Natural killer cell (primary cell): ENCODE measurements around the gene TCERG1L. TPM values are rescaled to one million over a fixed set of nuclear protein-coding genes. Genes with fewer than 3 reads are reported as not detected.

Experiments
- ATAC-seq, 3 donors: fragments of 150-1000 bp in 2 of 3; fragments of 200-7000 bp in 1 of 3; cut with Tn5 transposase; 1 replicate in 1 of 3; 2 replicates in 2 of 3; pipeline ENCODE4 v1.10.0; 2021; ENCODE audit warnings: mild to moderate bottlenecking in 2 of 3, moderate library complexity in 2 of 3
- DNase-seq, 2 donors: peaks; one replicate each; pipeline versions ENCODE4 v3.0.0 to v3.0.0-alpha.2; 2013 to 2021; ENCODE audit warnings: mixed read lengths in 1 of 2
- H3K27ac ChIP-seq: one replicate; pipeline ENCODE4 v1.5.1; 2013; ENCODE audit warnings: mild to moderate bottlenecking, low read length
- H3K27me3 ChIP-seq: one replicate; pipeline ENCODE4 v1.6.1; 2013; ENCODE audit warnings: low read length; ENCODE audit not compliant: control insufficient read depth, insufficient read depth
- H3K36me3 ChIP-seq: one replicate; pipeline ENCODE4 v1.6.1; 2013; ENCODE audit warnings: low read length; ENCODE audit not compliant: control insufficient read depth, insufficient read depth
- H3K4me1 ChIP-seq: one replicate; pipeline ENCODE4 v1.6.1; 2013; ENCODE audit warnings: low read length; ENCODE audit not compliant: control insufficient read depth, insufficient read depth
- H3K4me3 ChIP-seq: one replicate; pipeline ENCODE4 v1.5.1; 2013; ENCODE audit warnings: low read length
- H3K9me3 ChIP-seq: one replicate; pipeline ENCODE4 v1.6.1; 2013; ENCODE audit warnings: low read length; ENCODE audit not compliant: control insufficient read depth, insufficient read depth
- H3K27ac Mint-ChIP-seq, 2 donors: one replicate each; pipeline ENCODE4 v1.8.0; 2022; ENCODE audit warnings: mild to moderate bottlenecking in 2 of 2, mixed read lengths in 2 of 2, moderate library complexity in 1 of 2
- H3K27me3 Mint-ChIP-seq, 2 donors: one replicate each; pipeline ENCODE4 v1.8.0; 2022; ENCODE audit warnings: low read depth in 2 of 2, mixed read lengths in 2 of 2
- H3K36me3 Mint-ChIP-seq: one replicate; pipeline ENCODE4 v1.8.0; 2022; ENCODE audit warnings: mixed read lengths
- H3K4me1 Mint-ChIP-seq, 2 donors: one replicate each; pipeline ENCODE4 v1.8.0; 2022; ENCODE audit warnings: mixed read lengths in 2 of 2
- H3K4me3 Mint-ChIP-seq: one replicate; pipeline ENCODE4 v1.8.0; 2022; ENCODE audit warnings: mild to moderate bottlenecking, moderate library complexity, mixed read lengths
- H3K9me3 Mint-ChIP-seq, 2 donors: one replicate each; pipeline ENCODE4 v1.8.0; 2022; ENCODE audit warnings: mixed read lengths in 2 of 2
- WGBS: methylation state at CpG from one replicate; pipeline ENCODE4 v1.1.7; 2013; ENCODE audit warnings: missing lambda C conversion rate; ENCODE audit not compliant: insufficient coverage; 5-methylcytosine and 5-hydroxymethylcytosine counted together
- intact Hi-C: fragments of 100-400 bp; cut with micrococcal nuclease; formaldehyde crosslinking; loops from one replicate; pipeline ENCODE4 v1.14.2; 2022
- total RNA-seq, 4 donors: library from RNA; stranded (reverse); fragments of 120-200 nt in 1 of 4; gene quantifications; one replicate each; pipeline versions ENCODE4 v1.2.3 to v1.2.4, GENCODE V29; 2013 to 2022
- TF ChIP-seq, protein P1 (sequence below): fragments of 200-600 bp; IDR thresholded peaks from one replicate; pipeline ENCODE4 v1.8.0; 2022; ENCODE audit warnings: antibody characterized with exemption

The TCERG1L gene
- total RNA-seq, 3 donors from 2014 or later (not counting 1 experiment from before 2014, with no cell fraction given) = 0.48 TPM; not detected in 2

DNA sequence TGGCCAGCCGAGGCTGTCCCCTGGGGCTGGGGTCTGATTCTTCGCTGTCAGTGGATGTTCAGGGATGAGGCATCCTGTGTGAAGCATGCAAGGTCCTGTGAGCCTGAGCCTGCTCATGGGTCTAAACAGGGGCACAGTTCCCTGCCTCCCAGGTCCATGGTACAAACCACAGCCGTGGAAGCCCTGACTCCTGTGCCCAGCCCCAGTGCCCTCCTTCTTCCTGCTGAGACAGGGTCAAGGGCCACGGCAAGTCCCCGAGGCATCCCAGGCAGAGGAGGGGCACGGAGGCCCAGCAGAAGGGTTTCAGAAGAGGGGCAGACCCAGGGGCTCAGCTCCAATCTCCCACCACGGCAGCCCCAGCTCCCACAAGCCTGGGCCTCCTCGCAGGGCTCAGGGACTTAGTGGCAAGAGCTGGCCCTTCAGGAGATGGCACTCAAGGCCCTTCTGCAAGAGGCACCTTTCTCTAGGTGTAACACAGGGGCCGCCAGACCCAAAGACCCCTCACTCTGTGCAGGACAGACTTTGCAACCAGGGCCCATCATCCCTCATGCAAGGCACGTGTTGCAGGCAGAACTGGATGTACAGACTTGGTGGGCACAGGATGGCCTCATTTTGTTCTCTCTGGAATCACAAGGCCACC lies 248.8 kb downstream of the TCERG1L start:
- H3K4me1 ChIP-seq = no peaks in the 10 kb centered on the region
- H3K4me3 ChIP-seq = no peak overlapping the region
- no peak overlapping the region for H3K27ac ChIP-seq
- H3K4me1 Mint-ChIP-seq = no peaks in the 10 kb centered on the region
- 74% methylated on average over 10 of the region's 10 CpGs for WGBS
- H3K4me3 Mint-ChIP-seq = no peak overlapping the region
- H3K27ac Mint-ChIP-seq = no peak overlapping the region
- no peaks in the 10 kb centered on the region for H3K9me3 ChIP-seq
- H3K27me3 ChIP-seq = no peaks in the 10 kb centered on the region
- no peaks in the 10 kb centered on the region for H3K36me3 Mint-ChIP-seq
- no peaks in the 10 kb centered on the region for H3K9me3 Mint-ChIP-seq
- no peak for DNase-seq
- intact Hi-C loops = no loop called here
- no peaks in the 10 kb centered on the region for H3K36me3 ChIP-seq
- TF ChIP-seq, protein P1, sequence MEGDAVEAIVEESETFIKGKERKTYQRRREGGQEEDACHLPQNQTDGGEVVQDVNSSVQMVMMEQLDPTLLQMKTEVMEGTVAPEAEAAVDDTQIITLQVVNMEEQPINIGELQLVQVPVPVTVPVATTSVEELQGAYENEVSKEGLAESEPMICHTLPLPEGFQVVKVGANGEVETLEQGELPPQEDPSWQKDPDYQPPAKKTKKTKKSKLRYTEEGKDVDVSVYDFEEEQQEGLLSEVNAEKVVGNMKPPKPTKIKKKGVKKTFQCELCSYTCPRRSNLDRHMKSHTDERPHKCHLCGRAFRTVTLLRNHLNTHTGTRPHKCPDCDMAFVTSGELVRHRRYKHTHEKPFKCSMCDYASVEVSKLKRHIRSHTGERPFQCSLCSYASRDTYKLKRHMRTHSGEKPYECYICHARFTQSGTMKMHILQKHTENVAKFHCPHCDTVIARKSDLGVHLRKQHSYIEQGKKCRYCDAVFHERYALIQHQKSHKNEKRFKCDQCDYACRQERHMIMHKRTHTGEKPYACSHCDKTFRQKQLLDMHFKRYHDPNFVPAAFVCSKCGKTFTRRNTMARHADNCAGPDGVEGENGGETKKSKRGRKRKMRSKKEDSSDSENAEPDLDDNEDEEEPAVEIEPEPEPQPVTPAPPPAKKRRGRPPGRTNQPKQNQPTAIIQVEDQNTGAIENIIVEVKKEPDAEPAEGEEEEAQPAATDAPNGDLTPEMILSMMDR = no peak
- peaks cover 0 to 4% of the 10 kb centered on the region in 2 donors for H3K27me3 Mint-ChIP-seq
- ATAC-seq = no peak

DNA sequence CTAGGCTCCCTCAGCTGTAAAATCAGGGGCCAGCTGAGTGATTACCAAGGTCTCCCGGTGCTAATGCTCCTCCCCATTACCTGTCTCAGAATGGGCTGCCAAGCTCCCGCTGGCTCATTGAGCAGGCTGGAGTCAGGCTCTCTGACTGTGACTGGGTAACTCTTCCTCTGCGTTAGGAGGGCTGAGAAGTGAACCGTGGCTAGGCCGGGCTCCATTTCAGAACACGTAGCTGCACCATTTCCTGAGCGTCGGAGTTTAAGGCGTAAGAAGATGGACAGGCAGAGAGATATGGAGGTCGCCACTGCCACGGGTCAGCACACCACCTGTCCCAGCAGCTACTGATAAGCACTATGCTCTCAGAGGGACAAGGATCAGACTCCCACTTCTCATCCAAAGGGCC lies 250.3 kb downstream of the TCERG1L start:
- no peaks in the 10 kb centered on the region for H3K27me3 ChIP-seq
- intact Hi-C loops = no loop called here
- DNase-seq = no peak
- H3K27ac Mint-ChIP-seq = no peak overlapping the region
- no peak overlapping the region for H3K4me3 Mint-ChIP-seq
- peaks cover 0 to 4% of the 10 kb centered on the region in 2 donors for H3K27me3 Mint-ChIP-seq
- H3K36me3 ChIP-seq = no peaks in the 10 kb centered on the region
- no peak overlapping the region for H3K27ac ChIP-seq
- H3K4me1 ChIP-seq = no peaks in the 10 kb centered on the region
- no peak for ATAC-seq
- TF ChIP-seq, protein P1 = no peak
- no peaks in the 10 kb centered on the region for H3K9me3 Mint-ChIP-seq
- H3K4me1 Mint-ChIP-seq = no peaks in the 10 kb centered on the region
- H3K4me3 ChIP-seq = no peak overlapping the region
- no peaks in the 10 kb centered on the region for H3K9me3 ChIP-seq
- WGBS = 81% methylated on average over 11 of the region's 11 CpGs
- H3K36me3 Mint-ChIP-seq = no peaks in the 10 kb centered on the region

DNA sequence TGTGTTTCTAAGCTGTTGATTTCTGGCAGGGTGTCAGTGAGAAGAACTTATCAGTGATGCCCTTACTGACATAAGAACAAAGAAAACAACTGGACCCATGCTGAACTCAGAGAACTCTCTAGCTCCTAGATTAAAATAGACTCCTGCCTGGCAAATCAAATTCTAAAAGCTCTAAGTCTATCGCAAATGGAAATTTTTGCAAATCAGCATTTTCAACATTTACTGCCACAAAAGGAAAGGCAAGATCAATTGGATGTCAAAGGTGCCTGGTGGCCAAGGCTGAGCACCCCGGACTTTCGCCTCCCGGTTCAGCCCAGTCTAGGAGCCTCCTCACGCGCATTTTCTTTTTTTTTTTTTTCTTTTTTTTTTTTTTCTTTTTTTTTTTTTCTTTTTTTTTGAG lies 251.6 kb downstream of the TCERG1L start:
- H3K9me3 ChIP-seq = no peaks in the 10 kb centered on the region
- no peaks in the 10 kb centered on the region for H3K36me3 ChIP-seq
- TF ChIP-seq, protein P1 = no peak
- ATAC-seq = no peak
- H3K4me3 ChIP-seq = no peak overlapping the region
- no peaks in the 10 kb centered on the region for H3K9me3 Mint-ChIP-seq
- no peak overlapping the region for H3K27ac Mint-ChIP-seq
- H3K4me1 ChIP-seq = no peaks in the 10 kb centered on the region
- peaks cover 0 to 2% of the 10 kb centered on the region in 2 donors for H3K27me3 Mint-ChIP-seq
- no peaks in the 10 kb centered on the region for H3K27me3 ChIP-seq
- 95% methylated on average over 4 of the region's 6 CpGs for WGBS
- H3K27ac ChIP-seq = no peak overlapping the region
- intact Hi-C loops = no loop called here
- DNase-seq = no peak
- H3K4me3 Mint-ChIP-seq = no peak overlapping the region
- no peaks in the 10 kb centered on the region for H3K4me1 Mint-ChIP-seq
- no peaks in the 10 kb centered on the region for H3K36me3 Mint-ChIP-seq

DNA sequence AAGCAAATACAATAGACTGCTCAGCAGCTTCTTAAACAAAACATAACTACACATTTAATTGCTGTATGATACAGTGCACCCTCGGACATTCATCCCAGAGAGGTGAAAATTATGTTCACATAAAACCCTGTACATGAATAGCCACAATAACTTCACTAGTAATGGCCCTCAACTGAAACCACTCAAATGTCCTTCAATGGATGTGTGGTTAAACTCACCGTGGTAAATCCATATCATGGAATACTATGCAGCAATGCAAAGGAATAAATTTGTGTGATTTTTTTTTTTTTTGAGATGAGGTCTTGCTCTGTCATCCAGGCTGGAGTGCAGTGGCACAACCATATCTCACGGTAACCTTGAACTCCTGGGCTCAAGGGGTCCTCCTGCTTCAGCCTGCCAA lies 252.7 kb downstream of the TCERG1L start:
- Mint-ChIP-seq H3K27ac (no peak overlapping the region), H3K36me3 (no peaks in the 10 kb centered on the region), H3K27me3 (no peaks in the 10 kb centered on the region), H3K9me3 (no peaks in the 10 kb centered on the region), H3K4me3 (no peak overlapping the region), H3K4me1 (no peaks in the 10 kb centered on the region)
- Histone ChIP-seq H3K4me1 (no peaks in the 10 kb centered on the region), H3K4me3 (no peak overlapping the region), H3K9me3 (no peaks in the 10 kb centered on the region), H3K36me3 (no peaks in the 10 kb centered on the region), H3K27ac (no peak overlapping the region), H3K27me3 (no peaks in the 10 kb centered on the region)
- intact Hi-C loops = no loop called here
- ATAC-seq (no peak), DNase-seq (no peak)
- 60% methylated on average over 2 of the region's 3 CpGs for WGBS
- TF ChIP-seq, protein P1 = no peak
